ENCODE measurements around the gene NXF3. TPM values are rescaled to one million over a fixed set of nuclear protein-coding genes. Genes with fewer than 3 reads are reported as not detected.
"Not testable (repeated sequence)": the region's sequence is repeated elsewhere in the genome, so short reads cannot be mapped to it uniquely, and the experiment has no call there.

The NXF3 gene
- total RNA-seq, 2 experiments from 2014 or later = not detected

DNA sequence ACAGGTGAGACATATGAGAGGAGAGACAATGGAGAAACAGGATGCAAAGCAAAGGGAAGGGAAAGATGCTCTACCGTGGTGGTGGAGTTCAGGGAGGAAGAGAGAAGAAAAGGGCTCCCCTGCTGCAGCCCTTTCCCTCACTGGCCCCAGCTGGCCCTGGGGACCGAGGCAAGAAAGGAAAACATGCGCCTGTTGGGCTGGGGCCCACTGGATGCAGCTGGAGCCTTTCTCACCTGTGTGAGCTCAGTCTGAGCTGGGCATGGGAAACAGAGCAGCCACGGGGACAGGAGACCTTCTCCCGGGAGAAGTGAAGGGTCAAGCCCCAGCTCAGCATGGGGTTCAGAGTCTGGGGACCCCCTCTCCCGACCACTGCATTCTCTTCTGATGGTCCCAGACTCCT lies 11.9 kb downstream of the NXF3 start:
- Mint-ChIP-seq H3K9me3 (ENCODE audit: low read depth) (no peaks in the 10 kb centered on the region), H3K27me3 (no peaks in the 10 kb centered on the region), H3K36me3 (no peaks in the 10 kb centered on the region), H3K4me3 (no peak overlapping the region), H3K27ac (no peak overlapping the region), H3K4me1 (no peaks in the 10 kb centered on the region)
- ATAC-seq (no peak), DNase-seq (no peak)
- CTCF ChIA-PET = interaction anchor here (0.7 kb wide), 1 partner anchor 927 kb away, joined by 3 read pairs; no protein-coding TSS in a partner anchor

DNA sequence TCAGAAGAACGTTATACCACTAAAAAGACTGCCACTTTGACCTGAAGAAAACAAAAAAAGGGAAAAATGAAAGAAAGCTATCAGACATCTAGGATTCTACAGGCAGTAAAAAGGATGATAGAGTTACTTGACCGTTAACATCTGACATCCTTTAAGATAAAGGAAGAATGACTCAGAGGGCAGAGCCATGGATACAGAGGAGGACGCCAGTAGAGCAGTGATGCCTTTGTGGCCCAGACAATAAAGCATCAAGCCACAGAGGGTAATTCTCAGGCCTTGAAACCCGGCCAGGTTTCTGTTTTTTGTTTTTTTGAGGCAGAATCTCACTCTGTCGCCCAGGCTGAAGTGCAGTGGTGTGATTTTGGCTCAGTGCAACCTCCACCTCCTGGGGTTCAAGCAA lies 19.5 kb downstream of the NXF3 start:
- Mint-ChIP-seq H3K4me1 (no peaks in the 10 kb centered on the region), H3K4me3 (no peak overlapping the region), H3K27me3 (peaks cover 2% of the 10 kb centered on the region), H3K36me3 (no peaks in the 10 kb centered on the region), H3K27ac (no peak overlapping the region), H3K9me3 (ENCODE audit: low read depth) (no peaks in the 10 kb centered on the region)
- CTCF ChIA-PET = no interaction called here
- ATAC-seq (no peak), DNase-seq (no peak)

DNA sequence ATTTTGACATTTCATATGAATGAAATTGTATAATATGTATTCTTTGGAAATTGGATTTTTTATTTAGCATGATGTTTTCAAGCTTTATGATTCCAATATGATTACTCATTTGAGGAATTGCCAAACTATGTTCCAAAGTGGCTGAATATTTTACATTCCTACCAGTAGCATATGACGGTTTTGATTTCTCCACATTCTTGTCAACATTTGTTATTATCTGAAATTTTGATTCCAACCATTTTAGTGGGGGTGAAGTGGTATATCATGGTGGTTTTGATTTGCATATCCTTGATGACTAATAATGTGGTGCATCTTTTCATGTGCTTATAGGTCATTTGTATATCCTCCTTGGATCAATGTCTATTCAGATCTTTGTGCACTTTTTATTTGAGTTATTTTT lies 26.3 kb downstream of the NXF3 start:
- H3K27ac Mint-ChIP-seq = no peak overlapping the region
- H3K36me3 Mint-ChIP-seq = no peaks in the 10 kb centered on the region
- H3K4me3 Mint-ChIP-seq = no peak overlapping the region
- CTCF ChIA-PET = no interaction called here
- DNase-seq (no peak), ATAC-seq (no peak)
- H3K4me1 Mint-ChIP-seq = no peaks in the 10 kb centered on the region
- peaks cover 11% of the 10 kb centered on the region for H3K27me3 Mint-ChIP-seq
- H3K9me3 Mint-ChIP-seq (ENCODE audit: low read depth) = no peaks in the 10 kb centered on the region

DNA sequence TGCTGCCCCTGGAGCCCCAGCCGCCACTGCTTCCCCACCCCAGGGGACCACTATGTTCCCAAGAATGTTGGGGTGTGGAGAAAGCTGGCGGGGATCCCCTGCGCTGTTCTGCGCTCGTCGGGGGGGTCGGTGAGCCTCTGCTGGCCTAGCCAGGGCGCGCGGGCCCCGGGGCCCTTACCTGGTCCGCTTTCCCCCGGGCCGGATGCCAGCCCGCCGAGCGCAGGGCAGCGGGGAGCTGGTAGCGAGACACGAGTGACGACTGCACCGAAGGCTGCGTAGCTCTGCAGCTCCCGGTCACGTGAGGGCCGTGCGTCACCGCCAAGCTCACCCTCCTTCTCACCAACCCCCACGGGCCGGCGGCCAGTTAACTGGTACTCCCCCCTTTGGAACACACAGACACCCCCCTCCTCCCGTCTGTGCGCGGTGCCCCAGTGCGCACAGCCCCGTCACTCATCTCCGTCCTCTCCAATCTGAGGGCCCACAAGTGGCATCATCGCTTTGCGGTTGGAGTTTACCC lies 29.0 kb downstream of the NXF3 start, which contains the start of gene BEX1:
Gene BEX1, minus strand, starts transcription at position 254 of the 517 bp plus-strand sequence. CDS start 897 bp downstream, outside the sequence.
- H3K27me3 Mint-ChIP-seq = peaks cover 11% of the 10 kb centered on the region
- H3K36me3 Mint-ChIP-seq = no peaks in the 10 kb centered on the region
- no peaks in the 10 kb centered on the region for H3K4me1 Mint-ChIP-seq
- H3K27ac Mint-ChIP-seq = no peak within 1 kb of the TSS
- no peaks in the 10 kb centered on the region for H3K9me3 Mint-ChIP-seq (ENCODE audit: low read depth)
- CTCF ChIA-PET = no interaction called here
- no peak for ATAC-seq
- DNase-seq = no peak
- H3K4me3 Mint-ChIP-seq = no peak within 1 kb of the TSS

DNA sequence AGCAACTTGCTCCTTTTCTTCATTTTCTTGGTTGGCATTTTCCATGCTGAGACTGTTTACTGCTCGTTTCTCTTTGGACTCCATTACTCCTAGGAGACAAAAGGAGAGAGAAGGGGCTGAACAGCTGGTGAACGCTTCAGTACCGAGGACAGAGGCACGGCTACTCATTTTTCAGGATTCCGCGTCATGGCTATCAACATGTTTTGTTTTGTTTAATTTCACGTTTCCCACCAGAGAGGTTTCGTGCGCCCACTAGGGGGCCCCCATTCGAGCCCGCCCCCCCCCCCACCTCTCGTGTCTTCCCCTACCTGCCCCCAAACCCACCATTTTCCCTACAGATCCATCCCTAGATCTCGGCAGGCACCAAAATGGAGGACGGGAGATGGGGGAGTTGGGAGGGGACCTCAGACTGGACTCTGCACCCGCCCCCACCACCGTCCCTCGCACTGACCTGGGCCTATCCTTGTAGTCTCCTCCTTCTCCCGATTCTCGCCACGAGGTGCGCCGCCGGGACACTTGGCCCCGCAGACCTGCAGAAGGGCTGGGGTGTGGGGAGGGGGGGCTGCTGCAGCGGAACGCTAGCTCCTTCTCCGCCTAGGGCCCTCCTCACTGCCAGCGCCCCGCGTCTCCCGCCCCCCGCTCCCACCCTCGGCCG lies 29.6 kb downstream of the NXF3 start:
- no peak for DNase-seq
- no peak overlapping the region for H3K4me3 Mint-ChIP-seq
- H3K4me1 Mint-ChIP-seq = no peaks in the 10 kb centered on the region
- CTCF ChIA-PET = no interaction called here
- H3K36me3 Mint-ChIP-seq = no peaks in the 10 kb centered on the region
- ATAC-seq = no peak
- H3K9me3 Mint-ChIP-seq (ENCODE audit: low read depth) = no peaks in the 10 kb centered on the region
- H3K27me3 Mint-ChIP-seq = peaks cover 11% of the 10 kb centered on the region
- H3K27ac Mint-ChIP-seq = no peak overlapping the region

DNA sequence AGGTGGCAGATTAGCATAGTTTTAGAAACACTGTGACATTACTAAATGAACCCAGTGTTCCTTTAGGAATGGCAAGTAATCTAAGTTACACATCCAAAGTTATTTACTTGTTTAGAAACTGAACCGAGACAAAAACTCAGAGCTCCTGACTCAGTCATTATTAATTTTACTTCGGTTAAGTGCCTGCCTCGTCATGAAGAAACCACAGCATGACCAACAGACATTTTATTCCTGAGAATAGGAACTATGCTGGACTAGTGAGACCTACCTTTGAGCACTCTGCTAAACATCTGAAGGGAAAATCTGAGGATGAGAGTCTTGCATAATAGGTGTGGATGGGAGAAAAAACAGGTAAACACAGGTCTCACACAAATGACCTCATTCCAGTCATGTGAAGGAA lies 31.5 kb downstream of the NXF3 start:
- H3K27me3 Mint-ChIP-seq = peaks cover 18% of the 10 kb centered on the region
- CTCF ChIA-PET = no interaction called here
- no peak for DNase-seq
- no peak overlapping the region for H3K4me3 Mint-ChIP-seq
- H3K36me3 Mint-ChIP-seq = no peaks in the 10 kb centered on the region
- H3K4me1 Mint-ChIP-seq = no peaks in the 10 kb centered on the region
- H3K27ac Mint-ChIP-seq = no peak overlapping the region
- no peak for ATAC-seq
- no peaks in the 10 kb centered on the region for H3K9me3 Mint-ChIP-seq (ENCODE audit: low read depth)

DNA sequence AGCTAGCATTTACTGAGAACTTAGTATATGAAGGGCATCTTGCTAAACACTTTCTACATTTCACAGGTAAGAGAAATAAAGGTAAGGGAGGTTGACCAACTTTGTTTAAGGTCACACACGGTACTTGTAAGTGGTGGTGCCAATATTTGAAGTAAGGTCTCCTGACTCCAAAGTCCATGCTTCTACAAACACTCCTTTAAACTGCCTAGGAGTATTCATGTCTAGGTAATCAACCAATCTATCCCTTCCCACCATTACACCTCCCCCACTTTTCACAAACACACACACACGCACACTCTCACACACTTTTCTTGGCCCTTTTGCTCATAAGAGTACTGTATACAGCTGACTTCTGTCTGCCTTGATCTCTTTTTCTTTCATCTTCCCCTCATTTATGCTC lies 36.0 kb downstream of the NXF3 start:
- CTCF ChIA-PET = no interaction called here
- no peaks in the 10 kb centered on the region for H3K9me3 Mint-ChIP-seq (ENCODE audit: low read depth)
- ATAC-seq = no peak

DNA sequence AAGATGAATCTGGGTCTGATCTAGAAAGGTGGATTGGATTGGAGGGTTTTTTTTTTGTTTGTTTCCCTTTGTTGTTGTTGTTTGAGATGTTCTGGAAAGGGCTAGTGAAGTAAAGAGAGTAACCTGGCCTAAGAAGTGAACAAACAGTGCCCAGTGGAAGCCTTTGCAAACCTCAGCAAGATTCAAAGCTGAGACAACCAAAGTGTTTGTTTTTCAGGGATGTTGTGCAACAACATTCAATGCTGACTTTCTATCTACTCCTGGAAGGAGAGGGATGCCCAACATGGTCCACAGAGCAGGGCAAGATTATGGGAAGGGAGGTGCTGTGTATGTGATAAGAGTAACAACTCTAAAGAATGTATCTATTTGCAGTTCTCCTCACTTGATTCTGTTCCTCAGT lies 40.3 kb downstream of the NXF3 start:
- CTCF ChIA-PET = no interaction called here
- H3K36me3 Mint-ChIP-seq = no peaks in the 10 kb centered on the region
- H3K27ac Mint-ChIP-seq = no peak overlapping the region
- H3K4me3 Mint-ChIP-seq = no peak overlapping the region
- no peaks in the 10 kb centered on the region for H3K9me3 Mint-ChIP-seq (ENCODE audit: low read depth)
- DNase-seq (no peak), ATAC-seq (no peak)
- peaks cover 7% of the 10 kb centered on the region for H3K27me3 Mint-ChIP-seq
- H3K4me1 Mint-ChIP-seq = no peaks in the 10 kb centered on the region

More for the DNA sequence above, 36.0 kb downstream of the NXF3 start:
- Mint-ChIP-seq H3K4me1 (no peaks in the 10 kb centered on the region), H3K36me3 (no peaks in the 10 kb centered on the region), H3K4me3 (no peak overlapping the region), H3K27ac (no peak overlapping the region), H3K27me3 (peaks cover 7% of the 10 kb centered on the region)
- no peak for DNase-seq

DNA sequence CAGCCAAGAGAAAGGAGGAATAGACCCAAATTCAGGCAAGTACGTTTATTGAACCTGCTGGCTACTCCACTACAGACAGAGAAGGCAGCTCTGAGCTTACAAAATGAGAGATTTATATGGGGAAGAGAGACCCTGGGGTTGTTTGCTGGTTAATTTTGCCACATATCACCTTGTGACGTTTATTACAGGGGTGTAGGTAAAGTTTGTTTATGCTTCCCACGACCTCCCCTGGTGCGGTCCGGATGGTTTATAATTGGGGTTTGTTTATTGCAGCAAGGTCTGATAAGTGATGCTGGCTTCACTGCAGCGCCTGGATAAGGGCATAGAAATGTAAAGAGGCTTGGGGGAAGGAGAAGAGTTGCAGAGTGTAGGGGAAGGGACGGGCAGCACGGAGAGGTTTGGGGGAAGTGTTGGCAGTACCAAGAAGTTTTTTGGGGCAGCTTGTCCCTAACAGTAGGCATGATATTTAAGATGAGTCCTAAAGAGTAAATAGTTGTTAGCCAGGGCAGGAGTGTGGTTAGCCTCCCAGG lies 41.6 kb downstream of the NXF3 start:
- DNase-seq (no peak), ATAC-seq (no peak)
- Mint-ChIP-seq H3K27me3 (peaks cover 3% of the 10 kb centered on the region), H3K4me3 (no peak overlapping the region), H3K9me3 (ENCODE audit: low read depth) (no peaks in the 10 kb centered on the region), H3K36me3 (no peaks in the 10 kb centered on the region), H3K4me1 (no peaks in the 10 kb centered on the region), H3K27ac (no peak overlapping the region)
- CTCF ChIA-PET = no interaction called here

DNA sequence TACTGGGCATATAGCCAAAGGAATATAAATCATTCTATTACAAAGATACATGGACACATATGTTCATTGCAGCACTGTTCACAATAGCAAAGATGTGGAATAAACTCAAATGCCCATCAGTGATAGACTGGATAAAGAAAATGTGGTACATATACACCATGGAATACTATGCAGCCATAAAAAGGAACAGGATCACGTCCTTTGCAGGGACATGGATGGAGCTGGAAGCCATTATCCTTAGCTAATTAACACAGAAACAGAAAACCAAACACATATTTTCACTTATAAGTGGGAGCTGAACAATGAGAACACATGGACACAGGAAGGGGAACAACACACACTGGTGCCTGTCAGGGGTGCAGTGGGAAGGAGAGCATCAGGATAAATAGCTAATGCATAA lies 59.6 kb downstream of the NXF3 start:
- H3K36me3 Mint-ChIP-seq; H3K27ac Mint-ChIP-seq; H3K27me3 Mint-ChIP-seq; DNase-seq; H3K4me3 Mint-ChIP-seq; CTCF ChIA-PET; H3K4me1 Mint-ChIP-seq; H3K9me3 Mint-ChIP-seq (ENCODE audit: low read depth); ATAC-seq: not testable (repeated sequence)

Other genes starting within 250 kb of the NXF3 start
- gene RAB40AL, start 155.9 kb downstream of the NXF3 start, total RNA-seq = under 1 TPM; 0.33 to 0.55 TPM
- not detected for gene BEX1, start 29.0 kb downstream of the NXF3 start, total RNA-seq
- gene BEX4, start 122.0 kb upstream of the NXF3 start, total RNA-seq = 10 to 100 TPM in 1 of 2 experiments, 1 to 10 TPM in 1; 8.3 to 12.4 TPM
- 10 to 100 TPM; 28.5 to 31.9 TPM for gene TCEAL8, start 162.0 kb upstream of the NXF3 start, total RNA-seq
- not detected for gene TCEAL5, start 183.6 kb upstream of the NXF3 start, total RNA-seq
- 1 to 10 TPM; 3.5 to 5.3 TPM for gene BEX2, start 217.8 kb upstream of the NXF3 start, total RNA-seq
- gene TCEAL7, start 237.1 kb upstream of the NXF3 start, total RNA-seq = not detected

Measured in activated CD8-positive, alpha-beta memory T cell treated with anti-CD3 and anti-CD28 coated beads, Interleukin-2, amount 10 ng/mL, durations not matched to agents 7 days and 5 days (primary cell).